ENCODE measurements around the gene USP12. TPM values are rescaled to one million over a fixed set of nuclear protein-coding genes. Genes with fewer than 3 reads are reported as not detected.

Gene USP12
- total RNA-seq, 1 donor from 2014 or later = 30.8 TPM

GRCh38 chr13:27168086-27168485 lies 3.5 kb downstream of the USP12 start:
- Mint-ChIP-seq H3K4me1 (ENCODE audit: low read depth) (peaks cover 26% of the 10 kb centered on the region), H3K36me3 (ENCODE audit: insufficient read depth) (no peaks in the 10 kb centered on the region), H3K27me3 (no peaks in the 10 kb centered on the region), H3K4me3 (ENCODE audit: low read depth) (no peak overlapping the region), H3K9me3 (ENCODE audit: low read depth) (no peaks in the 10 kb centered on the region), H3K27ac (no peak overlapping the region)
- no peak for DNase-seq (ENCODE audit: low spot score, unreplicated experiment)
- TF ChIP-seq CTCF (IDR thresholded peaks at IDR 0.05; ENCODE audit: unreplicated experiment) = no peak

- Mint-ChIP-seq H3K27ac (no peak overlapping the region), H3K4me1 (ENCODE audit: low read depth) (peaks cover 27% of the 10 kb centered on the region), H3K4me3 (ENCODE audit: low read depth) (no peak overlapping the region), H3K9me3 (ENCODE audit: low read depth) (no peaks in the 10 kb centered on the region), H3K36me3 (ENCODE audit: insufficient read depth) (no peaks in the 10 kb centered on the region), H3K27me3 (no peaks in the 10 kb centered on the region)
- DNase-seq (ENCODE audit: low spot score, unreplicated experiment) = no peak
- no peak for TF ChIP-seq CTCF (IDR thresholded peaks at IDR 0.05; ENCODE audit: unreplicated experiment)
Observed at GRCh38 chr13:27166313-27166712, 5.3 kb downstream of the USP12 start.

- no peak overlapping the region for H3K27ac Mint-ChIP-seq
- no peaks in the 10 kb centered on the region for H3K27me3 Mint-ChIP-seq
- no peak overlapping the region for H3K4me3 Mint-ChIP-seq (ENCODE audit: low read depth)
- TF ChIP-seq CTCF (IDR thresholded peaks at IDR 0.05; ENCODE audit: unreplicated experiment) = no peak
- H3K4me1 Mint-ChIP-seq (ENCODE audit: low read depth) = peaks cover 10% of the 10 kb centered on the region
- H3K9me3 Mint-ChIP-seq (ENCODE audit: low read depth) = peaks cover 17% of the 10 kb centered on the region
- DNase-seq (ENCODE audit: low spot score, unreplicated experiment) = no peak
- H3K36me3 Mint-ChIP-seq (ENCODE audit: insufficient read depth) = peaks cover 10% of the 10 kb centered on the region
Observed at GRCh38 chr13:27161980-27162379, 9.6 kb downstream of the USP12 start.

- no peak for TF ChIP-seq CTCF (IDR thresholded peaks at IDR 0.05; ENCODE audit: unreplicated experiment)
- Mint-ChIP-seq H3K4me1 (ENCODE audit: low read depth) (peaks cover 10% of the 10 kb centered on the region), H3K27ac (no peak overlapping the region), H3K36me3 (ENCODE audit: insufficient read depth) (peaks cover 13% of the 10 kb centered on the region), H3K4me3 (ENCODE audit: low read depth) (no peak overlapping the region), H3K27me3 (no peaks in the 10 kb centered on the region), H3K9me3 (ENCODE audit: low read depth) (peaks cover 22% of the 10 kb centered on the region)
- DNase-seq (ENCODE audit: low spot score, unreplicated experiment) = no peak
Observed at GRCh38 chr13:27161423-27161822, 10.2 kb downstream of the USP12 start.

- no peak overlapping the region for H3K27ac Mint-ChIP-seq
- TF ChIP-seq CTCF (IDR thresholded peaks at IDR 0.05; ENCODE audit: unreplicated experiment) = no peak
- H3K9me3 Mint-ChIP-seq (ENCODE audit: low read depth) = peaks cover 27% of the 10 kb centered on the region
- H3K27me3 Mint-ChIP-seq = no peaks in the 10 kb centered on the region
- no peak for DNase-seq (ENCODE audit: low spot score, unreplicated experiment)
- peaks cover 18% of the 10 kb centered on the region for H3K36me3 Mint-ChIP-seq (ENCODE audit: insufficient read depth)
- H3K4me3 Mint-ChIP-seq (ENCODE audit: low read depth) = no peak overlapping the region
- peaks cover 9% of the 10 kb centered on the region for H3K4me1 Mint-ChIP-seq (ENCODE audit: low read depth)
Observed at GRCh38 chr13:27160657-27161295, 10.8 kb downstream of the USP12 start.

Measured in progenitor cell of endocrine pancreas (in vitro differentiated cells).